ENCODE measurements around the gene TNK2. TPM values are rescaled to one million over a fixed set of nuclear protein-coding genes. Genes with fewer than 3 reads are reported as not detected.

The TNK2 gene
- total and polyA plus RNA-seq, 2 of the 13 experiments (the other 11 are each of a cell fraction or from before 2014, with no cell fraction given), result 4.6 to 5.8 TPM

DNA sequence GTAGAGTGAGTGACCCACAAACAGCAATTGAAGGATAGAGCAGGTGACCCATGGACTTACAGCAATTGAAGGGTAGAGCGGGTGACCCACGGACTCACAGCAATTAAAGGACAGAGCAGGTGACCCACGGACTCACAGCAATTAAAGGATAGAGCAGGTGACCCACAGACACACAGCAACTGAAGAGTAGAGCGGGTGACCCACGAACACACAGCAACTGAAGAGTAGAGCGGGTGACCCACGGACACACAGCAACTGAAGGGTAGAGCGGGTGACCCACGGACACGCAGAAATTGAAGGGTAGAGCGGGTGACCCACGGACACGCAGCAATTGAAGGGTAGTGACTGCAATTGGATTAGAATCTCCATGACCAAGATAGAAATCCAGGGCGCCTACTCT, 9.8 kb upstream of the TNK2 start:
- intact Hi-C loops (cut with micrococcal nuclease; ENCODE audit: unreplicated experiment) (no loop called here), in situ Hi-C loops (cut with HindIII; ENCODE audit: extremely low pct_ligation_motif_present, low pct_unique_long_range_greater_than_20kb) (loop anchor here (10.0 kb wide), 1 partner anchor 63 kb away; no protein-coding TSS in a partner anchor)
- peaks cover 2 to 26% of the 10 kb centered on the region in 2 experiments; a peak in 3 of 5 replicates for H3K27me3 ChIP-seq (ENCODE audit: control insufficient read depth in 1 of 2, insufficient read depth in 2 of 2, low read length in 2 of 2)
- H3K4me1 ChIP-seq (ENCODE audit: insufficient read depth, low read length), result peaks cover 16% of the 10 kb centered on the region; the same call in 1 of the 2 replicates
- WGBS (ENCODE audit: low lambda C conversion rate), result 40% methylated on average over 14 of the region's 14 CpGs
- H3K27ac ChIP-seq (ENCODE audit: extremely low read length, insufficient read depth, low read length), result no peak overlapping the region
- H3K4me3 ChIP-seq (replicated peaks in 1 of 3; ENCODE audit: insufficient read depth in 1 of 3, low read depth in 2 of 3, low read length in 3 of 3), result no peak overlapping the region
- FAIRE-seq (no peak), DNase-seq (ENCODE audit: low spot score) (no peak), ATAC-seq (no peak)
- BruUV-seq (replicated peaks), result no TSS peak
- CTCF ChIA-PET (ENCODE audit: low intra/inter-chr PET ratio, low total read pairs), result no interaction called here
- H4K20me1 ChIP-seq (ENCODE audit: insufficient read depth, low read length), result no peaks in the 10 kb centered on the region
- TF ChIP-seq ZNF260 (CRISPR knock-in tag; IDR thresholded peaks at IDR 0.05; ENCODE audit: borderline replicate concordance, low read depth), result no peak
- no peak for TF ChIP-seq ZNF703 (CRISPR knock-in tag; IDR thresholded peaks at IDR 0.05; ENCODE audit: borderline replicate concordance)
- no peak for TF ChIP-seq ZNF33B (CRISPR knock-in tag; IDR thresholded peaks at IDR 0.05)
- no peak for TF ChIP-seq ZNF563 (CRISPR knock-in tag; IDR thresholded peaks at IDR 0.05)
- TF ChIP-seq ZNF558 (CRISPR knock-in tag; IDR thresholded peaks at IDR 0.05; ENCODE audit: borderline replicate concordance), result no peak
- no peak for TF ChIP-seq CREM (IDR thresholded peaks at IDR 0.05)
- TF ChIP-seq CREM (CRISPR knock-in tag; IDR thresholded peaks at IDR 0.05), result no peak
- TF ChIP-seq TGIF2 (CRISPR knock-in tag; IDR thresholded peaks at IDR 0.05), result no peak
- no peak for TF ChIP-seq ELF4 (CRISPR knock-in tag; IDR thresholded peaks at IDR 0.05; ENCODE audit: borderline replicate concordance)
- TF ChIP-seq ZNF672 (CRISPR knock-in tag; IDR thresholded peaks at IDR 0.05), result no peak
- TF ChIP-seq LRRFIP1 (CRISPR knock-in tag; conservative IDR thresholded peaks at IDR 0.05), result no peak
- TF ChIP-seq, protein P1, sequence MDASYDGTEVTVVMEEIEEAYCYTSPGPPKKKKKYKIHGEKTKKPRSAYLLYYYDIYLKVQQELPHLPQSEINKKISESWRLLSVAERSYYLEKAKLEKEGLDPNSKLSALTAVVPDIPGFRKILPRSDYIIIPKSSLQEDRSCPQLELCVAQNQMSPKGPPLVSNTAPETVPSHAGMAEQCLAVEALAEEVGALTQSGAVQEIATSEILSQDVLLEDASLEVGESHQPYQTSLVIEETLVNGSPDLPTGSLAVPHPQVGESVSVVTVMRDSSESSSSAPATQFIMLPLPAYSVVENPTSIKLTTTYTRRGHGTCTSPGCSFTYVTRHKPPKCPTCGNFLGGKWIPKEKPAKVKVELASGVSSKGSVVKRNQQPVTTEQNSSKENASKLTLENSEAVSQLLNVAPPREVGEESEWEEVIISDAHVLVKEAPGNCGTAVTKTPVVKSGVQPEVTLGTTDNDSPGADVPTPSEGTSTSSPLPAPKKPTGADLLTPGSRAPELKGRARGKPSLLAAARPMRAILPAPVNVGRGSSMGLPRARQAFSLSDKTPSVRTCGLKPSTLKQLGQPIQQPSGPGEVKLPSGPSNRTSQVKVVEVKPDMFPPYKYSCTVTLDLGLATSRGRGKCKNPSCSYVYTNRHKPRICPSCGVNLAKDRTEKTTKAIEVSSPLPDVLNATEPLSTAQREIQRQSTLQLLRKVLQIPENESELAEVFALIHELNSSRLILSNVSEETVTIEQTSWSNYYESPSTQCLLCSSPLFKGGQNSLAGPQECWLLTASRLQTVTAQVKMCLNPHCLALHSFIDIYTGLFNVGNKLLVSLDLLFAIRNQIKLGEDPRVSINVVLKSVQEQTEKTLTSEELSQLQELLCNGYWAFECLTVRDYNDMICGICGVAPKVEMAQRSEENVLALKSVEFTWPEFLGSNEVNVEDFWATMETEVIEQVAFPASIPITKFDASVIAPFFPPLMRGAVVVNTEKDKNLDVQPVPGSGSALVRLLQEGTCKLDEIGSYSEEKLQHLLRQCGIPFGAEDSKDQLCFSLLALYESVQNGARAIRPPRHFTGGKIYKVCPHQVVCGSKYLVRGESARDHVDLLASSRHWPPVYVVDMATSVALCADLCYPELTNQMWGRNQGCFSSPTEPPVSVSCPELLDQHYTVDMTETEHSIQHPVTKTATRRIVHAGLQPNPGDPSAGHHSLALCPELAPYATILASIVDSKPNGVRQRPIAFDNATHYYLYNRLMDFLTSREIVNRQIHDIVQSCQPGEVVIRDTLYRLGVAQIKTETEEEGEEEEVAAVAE (CRISPR knock-in tag; IDR thresholded peaks at IDR 0.05; ENCODE audit: borderline replicate concordance), result no peak
- no peak for TF ChIP-seq ZFP36L2 (CRISPR knock-in tag; IDR thresholded peaks at IDR 0.05)
- TF ChIP-seq FIP1L1 (IDR thresholded peaks at IDR 0.05; ENCODE audit: borderline replicate concordance, insufficient read depth, low read depth, low read length), result no peak
- no peak for TF ChIP-seq DMTF1 (CRISPR knock-in tag; IDR thresholded peaks at IDR 0.05)
- POLR2A ChIA-PET, result no interaction called here
- H3K9me3 ChIP-seq (ENCODE audit: low read length), result no peaks in the 10 kb centered on the region
- no peaks in the 10 kb centered on the region for H3K36me3 ChIP-seq (replicated peaks in 1 of 2; ENCODE audit: control insufficient read depth in 1 of 2, insufficient read depth in 2 of 2, low read length in 2 of 2)
- no peak overlapping the region for H3K4me2 ChIP-seq (ENCODE audit: low read depth, low read length)
- no peaks in the 10 kb centered on the region for H3K79me2 ChIP-seq (ENCODE audit: insufficient read depth, low read length)
- no peak overlapping the region for H2AFZ ChIP-seq (ENCODE audit: low read length)
- H3K9ac ChIP-seq (ENCODE audit: insufficient read depth, low read depth, low read length), result no peak overlapping the region
